HG03378 (cell line): ENCODE data around the gene RPN2.
"Not testable (repeated sequence)": the region's sequence is repeated elsewhere in the genome, so short reads cannot be mapped to it uniquely, and the experiment has no call there.

Source experiments
- ATAC-seq: cut with Tn5 transposase; IDR thresholded peaks from one replicate; pipeline ENCODE4 v1.9.1; 2021; ENCODE audit warnings: mild to moderate bottlenecking, moderate library complexity; ENCODE audit not compliant: unreplicated experiment

The RPN2 gene

DNA sequence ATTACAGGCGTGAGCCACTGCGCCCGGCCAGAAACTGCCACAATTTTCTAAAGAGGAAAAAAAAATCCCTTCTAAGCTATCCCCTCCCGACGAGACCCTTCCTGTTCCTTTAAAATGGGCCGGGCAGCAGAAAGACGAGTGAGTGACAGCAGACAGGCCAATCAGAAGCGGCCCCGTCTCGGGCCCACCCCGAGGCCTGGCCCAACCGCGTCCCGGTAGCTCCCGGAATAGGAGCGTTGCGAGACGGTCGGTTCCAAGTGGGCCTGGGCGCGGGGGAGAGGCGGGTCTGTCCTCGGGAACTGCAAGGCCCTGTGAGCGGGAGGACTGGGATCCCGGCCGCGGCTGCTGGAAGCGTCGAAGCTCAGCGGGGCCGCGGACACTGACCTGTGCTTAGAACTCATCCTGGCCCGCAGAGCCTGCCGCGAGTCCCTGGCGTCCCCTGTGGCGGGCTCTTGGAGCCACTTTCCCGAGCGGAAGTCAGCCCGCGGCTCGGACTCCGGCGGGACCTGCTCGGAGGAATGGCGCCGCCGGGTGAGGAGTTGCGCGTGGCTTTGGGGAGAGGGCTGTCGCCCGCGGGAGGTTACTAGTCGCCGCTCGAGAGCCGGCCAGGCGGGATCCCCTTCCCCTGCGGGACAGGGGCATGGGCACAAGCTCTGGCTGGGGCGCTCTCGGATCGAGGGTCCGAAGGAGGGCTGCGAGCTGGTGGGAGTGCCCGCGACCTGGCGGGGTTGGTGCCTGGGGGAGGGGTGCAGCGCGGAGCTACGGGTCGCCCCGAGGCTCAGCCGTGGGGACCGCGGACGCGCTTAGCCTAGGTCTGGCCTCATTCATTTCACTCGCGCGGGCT is at the start of gene RPN2, which contains the start of gene MROH8:
Gene RPN2 (plus strand): TSS at position 492 of the 844 bp plus-strand sequence. CDS start 27 bp downstream, at position 519.
Gene MROH8 (minus strand): TSS at position 710 of the 844 bp plus-strand sequence.
- ATAC-seq, result peak; percentile 66

DNA sequence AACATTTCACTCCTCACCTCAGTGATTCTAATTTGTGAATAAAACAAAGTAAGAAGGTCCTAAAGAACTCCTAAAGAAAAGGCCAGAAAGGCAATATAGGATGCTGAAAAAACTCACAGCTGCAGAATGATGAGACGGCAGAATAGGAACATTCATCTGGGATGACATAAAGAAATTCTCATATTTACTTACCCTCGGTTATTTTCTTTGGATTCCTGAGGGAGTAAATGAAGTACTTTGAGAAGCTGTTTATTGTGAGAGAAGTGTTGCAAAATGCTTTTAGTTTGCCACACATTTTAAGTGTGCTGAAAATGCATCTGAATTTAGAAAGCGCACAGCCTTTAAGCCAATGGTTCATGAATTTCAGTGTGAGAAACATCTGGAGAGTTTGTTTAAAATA is 47.6 kb upstream of the RPN2 start:
- no peak for ATAC-seq

DNA sequence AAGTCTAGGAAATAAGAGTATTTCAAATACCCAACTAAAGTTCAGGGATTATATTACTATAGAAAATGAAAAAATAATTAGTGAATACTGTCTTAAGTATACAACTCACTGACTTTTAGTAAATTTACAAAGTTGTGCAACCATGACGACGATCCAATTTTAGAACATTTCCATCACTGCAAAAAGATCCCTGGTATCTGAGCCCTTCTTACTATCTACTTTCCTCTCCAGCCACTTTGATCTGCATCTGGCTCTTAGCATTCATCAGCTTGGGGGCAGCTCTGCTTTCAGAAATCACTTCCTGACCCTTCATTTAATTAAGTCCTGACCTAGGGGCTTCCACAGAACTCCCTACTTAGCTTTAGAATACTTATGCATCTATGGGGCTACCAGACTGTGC is 45.2 kb upstream of the RPN2 start:
- ATAC-seq, result no peak

DNA sequence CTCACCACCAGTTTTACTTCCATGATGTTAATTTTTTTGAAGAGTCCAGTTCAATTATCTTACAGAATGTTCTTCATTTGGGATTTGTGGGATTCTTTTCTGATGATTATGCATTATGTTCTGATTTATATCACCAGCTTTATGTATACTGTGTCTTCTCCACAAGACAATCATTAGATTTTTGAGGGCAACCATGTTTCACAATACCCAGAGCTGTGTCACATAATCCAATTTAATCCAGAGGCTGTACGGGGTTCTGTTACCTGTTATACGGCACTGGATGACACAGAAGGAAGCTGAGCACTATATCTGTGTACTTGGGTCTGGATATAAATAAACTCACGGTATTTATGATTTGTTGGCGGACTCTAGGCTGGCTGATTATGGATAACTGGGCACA is 41.6 kb upstream of the RPN2 start:
- ATAC-seq, result no peak

DNA sequence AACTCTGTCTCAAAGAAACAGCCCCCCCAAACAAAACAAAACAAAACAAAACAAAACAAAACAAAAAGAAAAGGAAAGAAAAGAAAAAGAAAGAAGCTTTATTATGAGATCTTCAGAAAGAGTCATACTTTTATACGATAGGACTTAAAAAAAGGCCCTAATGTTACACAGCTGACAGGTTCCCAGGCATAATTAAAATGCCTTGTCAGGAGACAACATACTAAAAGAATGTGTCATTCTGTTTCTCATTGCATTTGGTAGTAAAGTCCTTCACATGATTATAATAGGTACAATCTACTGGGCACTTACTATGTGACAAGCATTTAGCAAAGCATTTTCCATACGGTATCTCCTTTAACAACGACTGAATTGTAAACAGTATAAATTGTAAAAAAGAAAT is 36.4 kb upstream of the RPN2 start:
- no peak for ATAC-seq

- ATAC-seq, result no peak
These were observed 34.2 kb upstream of the RPN2 start for GRCh38 chr20:37144856-37145404.

DNA sequence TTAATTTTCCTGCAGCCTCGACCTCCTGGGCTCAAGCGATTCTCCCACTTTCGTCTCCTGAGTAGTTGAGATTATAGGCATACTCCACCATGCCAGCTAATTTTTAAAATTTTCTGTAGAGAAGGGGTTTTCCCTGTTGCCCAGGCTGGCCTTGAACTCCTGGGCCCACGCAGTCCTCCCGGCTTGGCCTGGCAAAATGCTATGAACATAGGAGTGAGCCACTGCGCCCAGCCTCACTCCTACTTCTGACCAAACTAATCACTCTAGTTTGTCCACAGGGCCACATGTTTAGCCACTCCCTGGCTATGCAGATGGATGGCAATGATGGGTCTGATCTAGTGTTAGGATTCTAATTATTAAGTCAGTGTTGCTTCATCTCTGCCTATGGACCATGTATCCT is 31.9 kb upstream of the RPN2 start:
- no peak for ATAC-seq

DNA sequence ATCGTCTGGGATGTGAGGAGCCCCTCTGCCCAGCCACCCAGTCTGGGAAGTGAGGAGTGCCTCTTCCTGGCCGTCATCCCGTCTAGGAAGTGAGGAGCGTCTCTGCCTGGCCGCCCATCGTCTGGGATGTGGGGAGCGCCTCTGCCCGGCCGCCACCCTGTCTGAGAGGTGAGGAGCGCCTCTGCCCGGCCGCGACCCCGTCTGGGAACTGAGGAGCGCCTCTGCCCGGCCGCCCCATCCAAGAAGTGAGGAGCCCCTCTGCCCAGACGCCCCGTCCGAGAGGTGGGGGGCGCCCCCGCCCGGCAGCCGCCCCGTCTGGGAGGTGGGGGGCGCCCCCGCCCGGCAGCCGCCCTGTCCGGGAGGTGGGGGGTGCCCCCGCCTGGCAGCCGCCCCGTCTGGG is 28.3 kb upstream of the RPN2 start:
- ATAC-seq, result not testable (repeated sequence)

DNA sequence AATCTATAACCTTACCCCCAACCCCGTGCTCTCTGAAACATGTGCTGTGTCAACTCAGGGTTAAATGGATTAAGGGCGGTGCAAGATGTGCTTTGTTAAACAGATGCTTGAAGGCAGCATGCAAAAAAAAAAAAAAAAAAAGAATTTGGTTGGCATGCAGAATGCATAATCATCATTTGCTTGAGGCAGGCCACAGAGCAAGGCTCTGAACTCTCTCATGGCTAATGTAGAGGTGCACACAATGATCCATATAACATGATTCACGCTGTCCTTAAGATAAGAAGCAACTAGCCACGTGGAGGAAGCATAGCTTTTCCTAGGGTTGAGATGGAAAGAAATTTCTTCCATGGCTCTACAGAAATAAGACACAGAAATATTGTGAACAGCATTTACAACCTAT is 27.6 kb upstream of the RPN2 start:
- no peak for ATAC-seq

DNA sequence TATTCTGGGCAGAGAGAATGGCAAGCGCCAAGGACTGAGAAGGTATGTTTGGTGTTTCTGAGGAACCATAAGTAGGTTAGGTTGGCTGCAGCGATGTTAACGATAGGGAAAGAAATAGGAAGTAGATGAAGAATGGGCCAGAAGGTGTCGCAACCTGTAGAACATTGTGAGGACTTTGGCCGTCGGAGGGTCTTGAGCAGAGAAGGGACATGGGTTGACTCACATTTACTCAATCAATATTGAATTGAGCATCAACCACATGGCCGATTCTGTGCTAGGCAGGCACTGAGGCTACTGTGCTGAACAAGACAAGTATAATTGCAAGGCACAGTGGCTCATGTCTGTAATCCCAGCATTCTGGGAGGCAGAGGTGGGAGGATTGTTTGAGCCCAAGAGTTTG is 26.8 kb upstream of the RPN2 start:
- no peak for ATAC-seq

- no peak for ATAC-seq
These were observed 24.3 kb upstream of the RPN2 start for GRCh38 chr20:37154684-37155298.

DNA sequence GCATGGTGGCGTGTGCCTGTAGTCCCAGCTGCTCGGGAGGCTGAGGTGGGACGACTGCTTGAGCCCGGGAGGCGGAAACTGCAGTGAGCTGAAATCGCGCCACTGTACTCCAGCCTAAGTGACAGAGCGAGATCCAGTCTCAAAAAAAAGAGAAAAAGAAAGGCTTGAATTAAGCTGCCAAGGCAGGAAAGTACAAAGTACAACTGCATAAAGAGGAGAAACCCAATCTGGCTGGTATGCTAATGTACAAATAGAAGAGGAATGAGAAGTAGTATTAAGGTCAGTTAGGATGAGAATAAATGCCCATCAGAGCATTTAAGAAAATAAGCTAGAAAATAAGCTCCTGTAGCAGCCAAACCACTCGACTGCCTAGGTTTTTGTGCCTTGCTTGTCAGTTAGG is 23.1 kb upstream of the RPN2 start:
- no peak for ATAC-seq

- ATAC-seq, result no peak
These were observed 20.9 kb upstream of the RPN2 start for GRCh38 chr20:37158248-37158647.

DNA sequence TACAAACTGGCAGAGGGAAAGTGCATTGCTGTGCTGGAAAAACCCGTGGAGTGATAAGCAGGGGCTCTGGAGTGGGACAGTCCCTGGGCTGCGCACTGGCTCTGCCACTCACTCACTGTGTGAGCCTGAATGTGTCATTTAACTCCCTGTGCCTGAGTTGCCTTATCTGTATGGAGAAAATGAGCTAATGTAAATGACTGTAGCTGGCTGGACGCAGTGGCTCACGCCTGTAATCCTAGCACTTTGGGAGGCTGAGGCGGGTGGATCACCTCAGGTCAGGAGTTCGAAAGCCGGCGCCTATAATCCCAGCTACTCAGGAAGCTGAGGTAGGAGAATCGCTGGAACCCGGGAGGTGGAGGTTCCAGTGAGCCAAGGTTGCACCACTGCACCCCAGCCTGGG is 18.4 kb upstream of the RPN2 start:
- no peak for ATAC-seq

GRCh38 chr20:37161830-37162549 is 17.1 kb upstream of the RPN2 start:
- no peak for ATAC-seq

- no peak for ATAC-seq
These were observed 16.5 kb upstream of the RPN2 start for GRCh38 chr20:37162646-37163045.

GRCh38 chr20:37163832-37164554 is 15.1 kb upstream of the RPN2 start:
- no peak for ATAC-seq

- no peak for ATAC-seq
These were observed 14.1 kb upstream of the RPN2 start for GRCh38 chr20:37165031-37165430.

DNA sequence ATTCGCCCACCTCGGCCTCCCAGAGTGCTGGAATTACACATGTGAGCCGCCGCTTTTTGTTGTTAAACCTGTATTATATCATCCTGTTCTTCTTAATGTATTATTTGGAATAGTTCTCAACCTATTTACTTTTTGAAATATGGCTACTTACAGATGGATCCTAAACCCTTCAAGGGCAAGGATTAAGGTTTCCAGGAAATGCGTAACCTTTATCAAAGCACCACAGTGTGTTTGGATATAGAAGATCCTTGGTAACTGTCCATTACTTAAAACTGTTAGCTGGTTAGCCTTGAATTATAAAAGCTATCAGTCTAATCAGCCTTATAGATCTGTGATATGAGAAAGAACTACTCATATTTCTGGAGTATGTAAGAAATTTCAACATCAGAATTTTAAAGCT is 12.3 kb upstream of the RPN2 start:
- no peak for ATAC-seq

DNA sequence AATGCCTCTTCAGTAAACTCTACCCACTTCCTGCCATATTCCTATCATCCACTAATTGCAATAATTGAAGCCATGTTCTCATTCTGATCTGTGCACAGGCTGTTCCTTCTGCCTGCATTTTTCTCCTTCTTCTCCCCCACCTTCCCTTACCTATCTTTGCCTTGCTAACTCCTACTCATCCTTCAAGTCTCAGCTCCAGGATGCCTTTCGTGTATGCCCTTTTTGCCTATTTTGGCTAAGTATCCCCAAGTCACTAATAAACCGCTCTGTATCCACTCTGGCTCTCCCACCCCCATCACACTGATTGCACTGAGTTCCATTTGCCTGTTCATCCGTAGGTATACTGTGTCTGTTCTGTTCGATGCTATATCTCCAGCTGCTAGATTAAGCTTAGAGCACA is 6.3 kb upstream of the RPN2 start:
- no peak for ATAC-seq
